DOHH2 (cell line): ENCODE results near the gene FNDC7.

Source experiments
- H3F3A ChIP-seq: fragments of 200-600 bp; sonication (generic), shearing (Covaris generic); 2 replicates; pipeline ENCODE4 v1.6.0; 2016; ENCODE audit warnings: antibody characterized with exemption, mild to moderate bottlenecking; ENCODE audit not compliant: control insufficient read depth, insufficient read depth
- H3K27ac ChIP-seq: fragments of 200-600 bp; sonication (generic); 2 replicates; pipeline ENCODE4 v1.5.1; 2014; ENCODE audit warnings: low read depth, mild to moderate bottlenecking, low read length, moderate library complexity
- H3K27me3 ChIP-seq: fragments of 200-600 bp; sonication (generic); 2 replicates; pipeline ENCODE4 v1.6.1; 2014; ENCODE audit warnings: mild to moderate bottlenecking, low read length, mixed read lengths; ENCODE audit not compliant: control insufficient read depth
- H3K36me3 ChIP-seq: fragments of 200-600 bp; sonication (generic); 2 replicates; pipeline ENCODE4 v1.6.1; 2014; ENCODE audit warnings: mild to moderate bottlenecking, low read length, moderate library complexity, mixed read lengths; ENCODE audit not compliant: control insufficient read depth
- H3K4me1 ChIP-seq: fragments of 200-600 bp; sonication (generic); 2 replicates; pipeline ENCODE4 v1.6.1; 2014; ENCODE audit warnings: mild to moderate bottlenecking, low read length, mixed read lengths; ENCODE audit not compliant: control insufficient read depth
- H3K4me2 ChIP-seq: fragments of 200-600 bp; sonication (generic); 2 replicates; pipeline ENCODE4 v1.6.0; 2014; ENCODE audit warnings: mild to moderate bottlenecking, low read length, moderate library complexity
- H3K4me3 ChIP-seq: fragments of 200-600 bp; sonication (generic); 2 replicates; pipeline ENCODE4 v1.5.1; 2014; ENCODE audit warnings: mild to moderate bottlenecking, low read length, mixed read lengths
- H3K79me2 ChIP-seq: fragments of 200-600 bp; sonication (generic); 2 replicates; pipeline ENCODE4 v1.6.1; 2014; ENCODE audit warnings: mild to moderate bottlenecking, low read length, mixed read lengths; ENCODE audit not compliant: control insufficient read depth
- H3K9me2 ChIP-seq: fragments of 200-600 bp; sonication (generic); replicated peaks from 2 replicates; pipeline ENCODE4 v1.6.1; 2014; ENCODE audit warnings: mild to moderate bottlenecking, low read length, mixed read lengths; ENCODE audit not compliant: control insufficient read depth
- H3K9me3 ChIP-seq: fragments of 200-600 bp; sonication (generic); 2 replicates; pipeline ENCODE4 v1.6.1; 2014; ENCODE audit warnings: antibody characterized with exemption, low read length, mixed read lengths; ENCODE audit not compliant: control insufficient read depth, insufficient read depth
- H4K20me1 ChIP-seq: fragments of 200-600 bp; sonication (generic); 2 replicates; pipeline ENCODE4 v1.6.0; 2014; ENCODE audit warnings: low read depth, mild to moderate bottlenecking, antibody characterized with exemption, low read length, moderate library complexity; ENCODE audit not compliant: control insufficient read depth, insufficient read depth
- CTCF ChIP-seq: fragments of 200-600 bp; sonication (generic); IDR thresholded peaks from one replicate; pipeline ENCODE4 v1.5.1; 2014; ENCODE audit warnings: antibody characterized with exemption, mild to moderate bottlenecking, low read depth, low read length; ENCODE audit not compliant: poor library complexity, severe bottlenecking
- EZH2phosphoT487 ChIP-seq: fragments of 200-600 bp; sonication (generic); IDR thresholded peaks from 2 replicates; pipeline ENCODE4 v1.6.1; 2017; ENCODE audit warnings: borderline replicate concordance, mild to moderate bottlenecking, antibody characterized with exemption, low read length, moderate library complexity, mixed read lengths

The FNDC7 gene

GRCh38 chr1:108692724-108693655 lies 19.7 kb upstream of the FNDC7 start:
- H4K20me1 ChIP-seq: peaks cover 25% of the 10 kb centered on the region
- H3K79me2 ChIP-seq: peaks cover 75% of the 10 kb centered on the region
- H3K27me3 ChIP-seq: no peaks in the 10 kb centered on the region
- H3K36me3 ChIP-seq: peaks cover 60% of the 10 kb centered on the region
- peak overlapping the region; percentile 98 for H3K4me3 ChIP-seq
- peaks cover 30% of the 10 kb centered on the region for H3K4me1 ChIP-seq
- peak overlapping the region; percentile 90 for H3K27ac ChIP-seq
- peak overlapping the region; percentile 80 for H3K4me2 ChIP-seq
- H3K9me2 ChIP-seq: no peaks in the 10 kb centered on the region
- peaks cover 23% of the 10 kb centered on the region for H3F3A ChIP-seq
- no peaks in the 10 kb centered on the region for H3K9me3 ChIP-seq
- TF ChIP-seq CTCF (peak; percentile 56), EZH2phosphoT487 (no peak)

GRCh38 chr1:108695535-108695934 lies 17.2 kb upstream of the FNDC7 start:
- H3K4me3 ChIP-seq: no peak overlapping the region
- H3F3A ChIP-seq: peaks cover 47% of the 10 kb centered on the region
- peaks cover 23% of the 10 kb centered on the region for H3K4me1 ChIP-seq
- no peaks in the 10 kb centered on the region for H3K9me3 ChIP-seq
- no peaks in the 10 kb centered on the region for H3K27me3 ChIP-seq
- peaks cover 74% of the 10 kb centered on the region for H3K79me2 ChIP-seq
- H4K20me1 ChIP-seq: peaks cover 31% of the 10 kb centered on the region
- H3K36me3 ChIP-seq: peaks cover 85% of the 10 kb centered on the region
- H3K27ac ChIP-seq: no peak overlapping the region
- TF ChIP-seq CTCF: no peak
- peak overlapping the region; percentile 80 for H3K4me2 ChIP-seq
- no peaks in the 10 kb centered on the region for H3K9me2 ChIP-seq

GRCh38 chr1:108699375-108700332 lies 13.1 kb upstream of the FNDC7 start:
- TF ChIP-seq CTCF (no peak), EZH2phosphoT487 (no peak)

More at GRCh38 chr1:108699375-108700332, 13.1 kb upstream of the FNDC7 start:
- Histone ChIP-seq H3K36me3 (peaks cover 75% of the 10 kb centered on the region), H3K4me2 (no peak overlapping the region), H3F3A (peaks cover 80% of the 10 kb centered on the region), H3K9me2 (no peaks in the 10 kb centered on the region), H3K9me3 (no peaks in the 10 kb centered on the region), H4K20me1 (peaks cover 26% of the 10 kb centered on the region), H3K27me3 (no peaks in the 10 kb centered on the region), H3K4me1 (peaks cover 30% of the 10 kb centered on the region), H3K4me3 (no peak overlapping the region), H3K27ac (no peak overlapping the region), H3K79me2 (peaks cover 33% of the 10 kb centered on the region)
